ENCODE data around the gene APOBEC3G.

Gene APOBEC3G

GRCh38 chr22:39108487-39108886 lies 31.4 kb downstream of the APOBEC3G start:
- DNase-seq (ENCODE audit: low read depth): no peak
- H3K4me3 ChIP-seq (ENCODE audit: low read depth, low read length): no peak overlapping the region
- TF ChIP-seq CTCF (IDR thresholded peaks at IDR 0.05; ENCODE audit: low read depth, low read length, missing control alignments): no peak

- H3K4me3 ChIP-seq (ENCODE audit: low read depth, low read length): no peak overlapping the region
- TF ChIP-seq CTCF (IDR thresholded peaks at IDR 0.05; ENCODE audit: low read depth, low read length, missing control alignments): no peak
- DNase-seq (ENCODE audit: low read depth): no peak
Observed at GRCh38 chr22:39109361-39109760, 32.3 kb downstream of the APOBEC3G start.

GRCh38 chr22:39110631-39111561 lies 33.8 kb downstream of the APOBEC3G start:
- no peak for TF ChIP-seq CTCF (IDR thresholded peaks at IDR 0.05; ENCODE audit: low read depth, low read length, missing control alignments)
- no peak for DNase-seq (ENCODE audit: low read depth)
- H3K4me3 ChIP-seq (ENCODE audit: low read depth, low read length): no peak overlapping the region

DNA sequence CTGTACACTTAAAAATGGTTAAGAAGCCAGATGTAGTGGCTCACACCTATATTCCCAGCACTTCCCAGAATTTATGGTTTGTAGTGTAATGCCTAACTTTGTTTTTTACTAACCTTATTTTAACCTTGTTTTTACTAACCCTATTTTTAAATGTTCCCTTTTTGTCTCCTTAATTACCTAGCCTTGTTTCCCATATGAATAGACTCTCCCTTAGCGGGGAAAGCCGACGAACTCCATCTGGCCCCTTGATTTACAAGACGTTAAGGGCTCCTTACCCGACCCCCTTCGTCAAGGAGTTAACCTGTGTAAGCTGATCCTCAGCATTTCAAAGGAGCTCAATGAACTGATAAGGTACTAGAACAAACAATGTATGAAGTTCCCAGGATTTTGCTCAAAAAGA lies 37.0 kb downstream of the APOBEC3G start:
- no peak overlapping the region for H3K4me3 ChIP-seq (ENCODE audit: low read depth, low read length)
- TF ChIP-seq CTCF (IDR thresholded peaks at IDR 0.05; ENCODE audit: low read depth, low read length, missing control alignments): no peak
- DNase-seq (ENCODE audit: low read depth): no peak

- H3K4me3 ChIP-seq (ENCODE audit: low read depth, low read length): no peak overlapping the region
- TF ChIP-seq CTCF (IDR thresholded peaks at IDR 0.05; ENCODE audit: low read depth, low read length, missing control alignments): no peak
- no peak for DNase-seq (ENCODE audit: low read depth)
Observed at GRCh38 chr22:39115570-39115969, 38.5 kb downstream of the APOBEC3G start.

- no peak for DNase-seq (ENCODE audit: low read depth)
- TF ChIP-seq CTCF (IDR thresholded peaks at IDR 0.05; ENCODE audit: low read depth, low read length, missing control alignments): no peak
- H3K4me3 ChIP-seq (ENCODE audit: low read depth, low read length): no peak overlapping the region
Observed at GRCh38 chr22:39115977-39116621, 39.0 kb downstream of the APOBEC3G start.
